Left ventricle myocardium inferior (tissue), 1 donor: ENCODE results near the gene WBP2NL. TPM values are rescaled to one million over a fixed set of nuclear protein-coding genes. Genes with fewer than 3 reads are reported as not detected.

ENCODE experiments used
- DNase-seq: peaks from one replicate; pipeline ENCODE4 v3.0.0-alpha.2; 2020
- H3K27ac ChIP-seq: fragments of 200-600 bp; replicated peaks from 2 replicates; pipeline ENCODE4 v1.8.0; 2021
- H3K27me3 ChIP-seq: fragments of 200-600 bp; 2 replicates; pipeline ENCODE4 v1.8.0; 2021; ENCODE audit warnings: low read depth
- H3K36me3 ChIP-seq: fragments of 200-600 bp; 2 replicates; pipeline ENCODE4 v1.8.0; 2021
- H3K4me1 ChIP-seq: fragments of 200-600 bp; 2 replicates; pipeline ENCODE4 v1.8.0; 2021
- H3K4me3 ChIP-seq: fragments of 200-600 bp; 2 replicates; pipeline ENCODE4 v1.8.0; 2021; ENCODE audit warnings: mild to moderate bottlenecking, moderate library complexity
- H3K9me3 ChIP-seq: fragments of 200-600 bp; replicated peaks from 2 replicates; pipeline ENCODE4 v1.8.0; 2021
- CTCF ChIP-seq: fragments of 200-600 bp; IDR thresholded peaks from 2 replicates; pipeline ENCODE4 v1.8.0; 2021; ENCODE audit warnings: antibody characterized with exemption, mild to moderate bottlenecking, borderline replicate concordance
- intact Hi-C: fragments of 100-400 bp; cut with micrococcal nuclease; formaldehyde crosslinking; loops from one replicate; pipeline ENCODE4 v1.11.0; 2022
- total RNA-seq: library from RNA; stranded (reverse); fragmentation: NEBNext Ultra II Directional; extraction: Animal tissue kit (Norgen Biotek cat#: 25700); gene quantifications from one replicate; pipeline ENCODE4 v1.2.1, GENCODE V29; 2021
- donor health status: DM: no; HTN: yes; CAD: no; lungs with severe emphysema.

Gene WBP2NL
- total RNA-seq, 1 donor from 2014 or later: 0.22 TPM

- Histone ChIP-seq H3K4me3 (peak overlapping the region; percentile 46), H3K9me3 (no peaks in the 10 kb centered on the region), H3K4me1 (peaks cover 14% of the 10 kb centered on the region), H3K27me3 (peaks cover 29% of the 10 kb centered on the region), H3K36me3 (no peaks in the 10 kb centered on the region), H3K27ac (no peak overlapping the region)
- intact Hi-C loops: no loop called here
- TF ChIP-seq CTCF: peak; percentile 42
- DNase-seq: no peak
Measured at GRCh38 chr22:41957941-41958556, 40.5 kb upstream of the WBP2NL start.

GRCh38 chr22:41963453-41964111 is 35.0 kb upstream of the WBP2NL start:
- intact Hi-C loops: no loop called here
- Histone ChIP-seq H3K4me3 (no peak overlapping the region), H3K9me3 (no peaks in the 10 kb centered on the region), H3K27ac (no peak overlapping the region), H3K27me3 (peaks cover 1% of the 10 kb centered on the region), H3K36me3 (no peaks in the 10 kb centered on the region), H3K4me1 (peaks cover 5% of the 10 kb centered on the region)
- no peak for TF ChIP-seq CTCF
- DNase-seq: no peak

- intact Hi-C loops: no loop called here
- Histone ChIP-seq H3K4me3 (no peak overlapping the region), H3K4me1 (peaks cover 5% of the 10 kb centered on the region), H3K27ac (no peak overlapping the region), H3K36me3 (no peaks in the 10 kb centered on the region), H3K9me3 (no peaks in the 10 kb centered on the region), H3K27me3 (peaks cover 6% of the 10 kb centered on the region)
- TF ChIP-seq CTCF: no peak
- no peak for DNase-seq
Measured at GRCh38 chr22:41964112-41964491, 34.5 kb upstream of the WBP2NL start.

- Histone ChIP-seq H3K4me1 (no peaks in the 10 kb centered on the region), H3K36me3 (no peaks in the 10 kb centered on the region), H3K4me3 (no peak overlapping the region), H3K27me3 (peaks cover 25% of the 10 kb centered on the region), H3K9me3 (no peaks in the 10 kb centered on the region), H3K27ac (no peak overlapping the region)
- intact Hi-C loops: loop anchor here (5.0 kb wide), 1 partner anchor 476 kb away; no protein-coding TSS in a partner anchor
- DNase-seq: no peak
- no peak for TF ChIP-seq CTCF
Measured at GRCh38 chr22:41966225-41966606, 32.4 kb upstream of the WBP2NL start.

- TF ChIP-seq CTCF: peak; percentile 48
- H3K27ac ChIP-seq: no peak overlapping the region
- H3K9me3 ChIP-seq: no peaks in the 10 kb centered on the region
- DNase-seq: no peak
- H3K27me3 ChIP-seq: peaks cover 30% of the 10 kb centered on the region
- no peaks in the 10 kb centered on the region for H3K36me3 ChIP-seq
- H3K4me1 ChIP-seq: no peaks in the 10 kb centered on the region
- intact Hi-C loops: loop anchor here (5.0 kb wide), 1 partner anchor 476 kb away; no protein-coding TSS in a partner anchor
- H3K4me3 ChIP-seq: no peak overlapping the region
Measured at GRCh38 chr22:41966607-41967240, 31.9 kb upstream of the WBP2NL start.
